Measurements from ENCODE around the gene MS4A10.

- TF ChIP-seq CTCF (IDR thresholded peaks at IDR 0.05) = no peak
- TF ChIP-seq POLR2A (IDR thresholded peaks at IDR 0.05) = no peak
Observed at GRCh38 chr11:60786811-60787567, 1.9 kb downstream of the MS4A10 start.
